ENCODE results near the gene RHOH. TPM values are rescaled to one million over a fixed set of nuclear protein-coding genes. Genes with fewer than 3 reads are reported as not detected.

The RHOH gene
- total RNA-seq, 2 donors from 2014 or later: 1.6 to 2.6 TPM

DNA sequence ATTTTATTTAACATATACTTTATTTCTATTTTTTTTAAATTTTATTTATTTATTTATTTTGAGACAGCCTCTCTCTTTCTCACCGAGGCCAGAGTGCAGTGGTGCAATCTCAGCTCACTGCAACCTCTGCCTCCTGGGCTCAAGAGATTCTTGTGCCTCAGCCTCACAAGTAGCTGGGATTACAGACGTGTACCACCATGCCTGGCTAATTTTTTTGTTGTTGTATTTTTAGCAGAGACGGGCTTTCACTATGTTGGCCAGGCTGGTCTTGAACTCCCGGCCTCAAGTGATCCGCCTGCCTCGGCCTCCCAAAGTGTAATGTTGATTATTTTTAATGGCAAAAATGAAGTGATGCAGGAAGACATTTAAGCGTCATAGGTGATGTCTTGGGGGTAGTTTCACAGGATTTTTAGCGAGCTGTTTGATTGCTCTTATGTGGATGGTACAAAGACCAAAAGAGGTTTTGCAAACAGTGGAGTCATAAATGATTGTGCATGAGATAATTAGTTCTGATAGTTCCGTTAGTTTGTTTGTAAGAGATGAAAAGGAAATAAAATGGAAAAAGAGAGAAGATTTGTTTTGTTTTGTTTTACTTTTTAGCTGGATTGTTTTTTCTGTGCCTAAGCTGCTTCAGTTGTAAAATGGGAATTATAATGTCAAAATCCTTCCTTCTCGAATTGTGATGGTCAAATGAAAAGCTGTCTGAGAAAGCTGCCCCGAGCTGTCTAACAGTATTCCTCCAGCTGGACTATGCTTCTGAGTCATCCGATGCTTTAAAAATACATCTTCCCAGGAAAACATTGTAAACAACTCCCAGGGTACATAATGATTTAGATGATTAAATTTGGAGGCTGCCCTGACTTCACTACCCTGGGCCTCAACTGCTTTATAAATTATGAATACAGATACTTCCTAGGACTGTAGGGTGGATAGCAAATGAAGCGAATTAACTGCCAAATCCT is 14.7 kb downstream of the RHOH start:
- H3K36me3 ChIP-seq: no peaks in the 10 kb centered on the region
- peak; percentile 9 for DNase-seq
- TF ChIP-seq, protein P1, sequence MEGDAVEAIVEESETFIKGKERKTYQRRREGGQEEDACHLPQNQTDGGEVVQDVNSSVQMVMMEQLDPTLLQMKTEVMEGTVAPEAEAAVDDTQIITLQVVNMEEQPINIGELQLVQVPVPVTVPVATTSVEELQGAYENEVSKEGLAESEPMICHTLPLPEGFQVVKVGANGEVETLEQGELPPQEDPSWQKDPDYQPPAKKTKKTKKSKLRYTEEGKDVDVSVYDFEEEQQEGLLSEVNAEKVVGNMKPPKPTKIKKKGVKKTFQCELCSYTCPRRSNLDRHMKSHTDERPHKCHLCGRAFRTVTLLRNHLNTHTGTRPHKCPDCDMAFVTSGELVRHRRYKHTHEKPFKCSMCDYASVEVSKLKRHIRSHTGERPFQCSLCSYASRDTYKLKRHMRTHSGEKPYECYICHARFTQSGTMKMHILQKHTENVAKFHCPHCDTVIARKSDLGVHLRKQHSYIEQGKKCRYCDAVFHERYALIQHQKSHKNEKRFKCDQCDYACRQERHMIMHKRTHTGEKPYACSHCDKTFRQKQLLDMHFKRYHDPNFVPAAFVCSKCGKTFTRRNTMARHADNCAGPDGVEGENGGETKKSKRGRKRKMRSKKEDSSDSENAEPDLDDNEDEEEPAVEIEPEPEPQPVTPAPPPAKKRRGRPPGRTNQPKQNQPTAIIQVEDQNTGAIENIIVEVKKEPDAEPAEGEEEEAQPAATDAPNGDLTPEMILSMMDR (IDR thresholded peaks at IDR 0.05): no peak
- H3K4me1 ChIP-seq: no peaks in the 10 kb centered on the region
- H3K4me3 ChIP-seq: no peak overlapping the region
- peak overlapping the region; percentile 1 for H3K27ac ChIP-seq
- intact Hi-C loops (cut with DNase I): no loop called here
- H3K9ac ChIP-seq (ENCODE audit: low read depth in 2 of 2, low read length in 2 of 2): no peak overlapping the region
- H3K27me3 ChIP-seq: no peaks in the 10 kb centered on the region
- no peaks in the 10 kb centered on the region for H3K9me3 ChIP-seq

DNA sequence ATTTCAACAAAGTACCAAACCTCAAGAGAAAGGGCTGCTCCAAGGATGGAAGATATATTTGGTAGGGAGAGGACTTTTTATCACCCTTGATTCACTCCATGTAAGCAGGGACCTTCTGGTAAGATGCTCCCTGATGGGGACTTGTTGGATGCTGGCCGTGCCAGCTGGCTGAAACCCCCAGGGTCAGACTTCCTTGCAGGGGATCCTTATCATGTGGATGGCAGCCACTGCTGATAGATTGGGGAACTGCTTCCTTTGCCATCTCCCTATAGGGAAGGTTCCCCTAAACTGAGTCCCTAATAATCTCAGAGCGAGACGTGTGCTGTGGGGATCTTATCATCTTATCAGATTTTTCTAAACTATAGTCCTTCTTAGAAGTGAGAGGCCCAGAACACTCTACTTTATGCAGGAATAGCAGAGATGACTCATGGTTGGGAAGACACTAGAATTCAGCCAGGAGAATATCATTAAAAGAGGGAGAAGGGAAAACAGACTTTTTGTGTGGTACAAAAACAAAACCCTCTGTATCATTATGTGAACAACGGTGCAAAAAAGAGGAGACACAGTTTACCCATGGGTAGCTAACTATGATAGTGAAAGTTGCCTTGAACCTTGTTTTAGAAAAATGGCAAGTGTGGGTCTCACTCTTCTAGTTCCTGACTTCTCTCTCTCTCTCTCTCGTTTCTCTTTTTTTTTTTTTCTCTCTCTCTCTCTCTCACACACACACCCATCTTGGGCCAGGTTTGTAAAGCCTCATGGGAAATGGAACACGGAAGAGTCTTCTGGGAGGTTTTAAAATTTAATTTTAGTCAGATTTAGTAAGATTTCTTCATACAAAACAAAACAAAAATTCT is 16.1 kb downstream of the RHOH start:
- H3K9me3 ChIP-seq: no peaks in the 10 kb centered on the region
- no peaks in the 10 kb centered on the region for H3K27me3 ChIP-seq
- DNase-seq: no peak
- TF ChIP-seq, protein P1 (IDR thresholded peaks at IDR 0.05): no peak
- H3K27ac ChIP-seq: no peak overlapping the region
- no peak overlapping the region for H3K4me3 ChIP-seq
- intact Hi-C loops (cut with DNase I): no loop called here
- no peaks in the 10 kb centered on the region for H3K36me3 ChIP-seq
- H3K4me1 ChIP-seq: no peaks in the 10 kb centered on the region
- H3K9ac ChIP-seq (ENCODE audit: low read depth in 2 of 2, low read length in 2 of 2): no peak overlapping the region

DNA sequence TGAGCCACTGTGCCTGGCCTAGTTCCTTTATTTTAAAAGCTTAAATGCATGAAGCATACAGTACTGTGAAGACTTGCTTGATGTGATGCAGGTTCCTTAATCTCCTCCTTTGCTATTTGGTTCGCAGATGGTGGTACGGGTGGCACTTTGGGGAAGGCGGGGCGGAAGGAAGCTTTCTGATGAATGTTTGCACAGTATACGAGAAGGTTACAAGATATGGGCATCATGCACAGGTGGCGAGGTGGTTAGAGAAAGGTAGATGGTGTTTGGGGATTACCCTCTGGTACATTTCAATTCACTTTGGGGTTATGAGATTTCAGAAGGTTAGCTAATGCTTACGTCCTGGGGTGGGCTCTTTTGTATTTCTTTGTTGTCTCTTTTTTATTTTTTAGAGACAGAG is 17.2 kb downstream of the RHOH start:
- no peak overlapping the region for H3K4me3 ChIP-seq
- H3K27ac ChIP-seq: no peak overlapping the region
- no peaks in the 10 kb centered on the region for H3K27me3 ChIP-seq
- H3K36me3 ChIP-seq: no peaks in the 10 kb centered on the region
- H3K9me3 ChIP-seq: no peaks in the 10 kb centered on the region
- no peak overlapping the region for H3K9ac ChIP-seq (ENCODE audit: low read depth in 2 of 2, low read length in 2 of 2)
- H3K4me1 ChIP-seq: no peaks in the 10 kb centered on the region
- intact Hi-C loops (cut with DNase I): no loop called here
- no peak for DNase-seq
- TF ChIP-seq, protein P1 (IDR thresholded peaks at IDR 0.05): no peak

DNA sequence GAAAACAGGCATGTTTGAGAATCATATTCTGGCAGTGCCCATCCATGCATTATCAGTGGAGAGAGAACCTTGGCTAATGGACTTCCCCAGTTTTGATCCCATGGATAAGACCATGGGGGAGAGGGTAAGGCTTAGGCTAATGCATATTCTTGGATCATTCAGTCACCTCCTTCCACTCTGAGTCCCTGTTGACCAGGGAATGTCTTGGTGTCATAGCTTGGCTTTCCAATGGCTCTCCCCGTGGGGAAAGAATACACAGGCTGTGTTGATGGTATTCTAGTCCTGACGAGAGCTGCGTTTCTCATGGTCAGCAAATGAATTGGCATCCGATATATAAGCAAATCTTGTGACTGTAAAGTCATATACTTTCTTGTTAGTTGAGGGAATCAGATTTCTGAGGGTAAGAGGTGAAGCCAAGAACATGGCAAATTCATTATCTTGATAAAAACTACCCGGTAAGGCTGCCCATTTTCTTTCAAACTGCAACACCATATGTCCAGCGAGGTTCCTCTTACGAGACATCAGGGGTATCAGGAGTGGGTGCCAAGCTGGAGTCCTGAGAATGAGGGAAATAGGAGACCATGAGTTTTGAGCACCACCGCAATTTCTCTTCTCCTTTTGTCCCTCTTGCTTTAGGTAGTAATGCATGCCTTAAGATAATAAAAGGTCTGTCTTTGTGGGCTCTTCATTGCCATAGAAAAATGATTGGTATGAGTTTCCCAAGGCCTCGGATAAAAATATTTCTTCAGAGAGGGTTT is 18.0 kb downstream of the RHOH start:
- no peak overlapping the region for H3K27ac ChIP-seq
- no peaks in the 10 kb centered on the region for H3K27me3 ChIP-seq
- H3K9ac ChIP-seq (ENCODE audit: low read depth in 2 of 2, low read length in 2 of 2): no peak overlapping the region
- H3K4me1 ChIP-seq: no peaks in the 10 kb centered on the region
- no peak for DNase-seq
- intact Hi-C loops (cut with DNase I): no loop called here
- H3K4me3 ChIP-seq: no peak overlapping the region
- TF ChIP-seq, protein P1 (IDR thresholded peaks at IDR 0.05): no peak
- no peaks in the 10 kb centered on the region for H3K36me3 ChIP-seq
- H3K9me3 ChIP-seq: no peaks in the 10 kb centered on the region

All from colonic mucosa (tissue), 4 donors.